GM21717 (cell line): ENCODE results near the gene RALA.

Source experiments
- ATAC-seq: cut with Tn5 transposase; IDR thresholded peaks from one replicate; pipeline ENCODE4 v1.9.1; 2021; ENCODE audit warnings: mild to moderate bottlenecking, moderate library complexity; ENCODE audit not compliant: unreplicated experiment

The RALA gene

GRCh38 chr7:39609935-39610263, 13.5 kb upstream of the RALA start:
- no peak for ATAC-seq

GRCh38 chr7:39613577-39613976, 9.8 kb upstream of the RALA start:
- no peak for ATAC-seq

- no peak for ATAC-seq
These were observed 9.1 kb upstream of the RALA start for GRCh38 chr7:39614299-39614698.

GRCh38 chr7:39615350-39615975, 7.9 kb upstream of the RALA start:
- ATAC-seq = no peak

GRCh38 chr7:39616138-39616537, 7.2 kb upstream of the RALA start:
- ATAC-seq = no peak

GRCh38 chr7:39617005-39617404, 6.4 kb upstream of the RALA start:
- no peak for ATAC-seq

- ATAC-seq = no peak
These were observed 4.5 kb upstream of the RALA start for GRCh38 chr7:39618868-39619267.

- no peak for ATAC-seq
These were observed 2.9 kb upstream of the RALA start for GRCh38 chr7:39620486-39620885.

- ATAC-seq = no peak
These were observed 2.1 kb upstream of the RALA start for GRCh38 chr7:39621261-39621660.

GRCh38 chr7:39621784-39622411, 1.5 kb upstream of the RALA start:
- peak; percentile 32 for ATAC-seq

- peak; percentile 1 for ATAC-seq
These were observed 763 bp upstream of the RALA start for GRCh38 chr7:39622609-39623008.

- peak; percentile 54 for ATAC-seq
These were observed 515 bp downstream of the RALA start for GRCh38 chr7:39623732-39624441.

- ATAC-seq = no peak
These were observed 1.1 kb downstream of the RALA start for GRCh38 chr7:39624442-39624807.

- no peak for ATAC-seq
These were observed 1.7 kb downstream of the RALA start for GRCh38 chr7:39624935-39625694.

GRCh38 chr7:39631736-39632308, 8.4 kb downstream of the RALA start:
- no peak for ATAC-seq

GRCh38 chr7:39633563-39634477, 10.4 kb downstream of the RALA start:
- ATAC-seq = no peak

GRCh38 chr7:39634478-39634805, 11.1 kb downstream of the RALA start:
- no peak for ATAC-seq

GRCh38 chr7:39637400-39637799, 14.0 kb downstream of the RALA start:
- ATAC-seq = no peak

GRCh38 chr7:39637963-39638485, 14.7 kb downstream of the RALA start:
- no peak for ATAC-seq

- no peak for ATAC-seq
These were observed 19.5 kb downstream of the RALA start for GRCh38 chr7:39642896-39643295.
